NCI-H128 (cell line): Measurements from ENCODE around the gene EPS8L2.
"Not testable (repeated sequence)": the region's sequence is repeated elsewhere in the genome, so short reads cannot be mapped to it uniquely, and the experiment has no call there.

Experiments
- DNase-seq: peaks from one replicate; lab custom pipeline; 2025; ENCODE audit not compliant: unreplicated experiment; lab: John Stamatoyannopoulos, UW

The EPS8L2 gene

GRCh38 chr11:689625-690024 lies 16.4 kb upstream of the EPS8L2 start:
- DNase-seq, result no peak

- DNase-seq, result not testable (repeated sequence)
Measured at GRCh38 chr11:690244-690643, 15.8 kb upstream of the EPS8L2 start.

- no peak for DNase-seq
Measured at GRCh38 chr11:690738-691633, 15.0 kb upstream of the EPS8L2 start.

- no peak for DNase-seq
Measured at GRCh38 chr11:691710-692590, 14.1 kb upstream of the EPS8L2 start.

GRCh38 chr11:692824-693414 lies 13.1 kb upstream of the EPS8L2 start:
- DNase-seq, result no peak

- no peak for DNase-seq
Measured at GRCh38 chr11:693415-693831, 12.6 kb upstream of the EPS8L2 start.

- DNase-seq, result no peak
Measured at GRCh38 chr11:693887-694562, 12.0 kb upstream of the EPS8L2 start.

- peak; percentile 89 for DNase-seq
Measured at GRCh38 chr11:694563-695287, 11.3 kb upstream of the EPS8L2 start, which contains the start of gene DEAF1. TSS of gene DEAF1 (minus strand) at chr11:695222. CDS start at chr11:695047, 175 bp downstream.

- no peak for DNase-seq
Measured at GRCh38 chr11:695288-695537, 10.8 kb upstream of the EPS8L2 start.

GRCh38 chr11:695538-696248 lies 10.3 kb upstream of the EPS8L2 start, which contains the start of gene TMEM80:
TSS of gene TMEM80 (plus strand) at chr11:695816. CDS start at chr11:695828, 12 bp downstream.
- DNase-seq, result peak; percentile 96

- DNase-seq, result no peak
Measured at GRCh38 chr11:696955-697491, 9.0 kb upstream of the EPS8L2 start.

GRCh38 chr11:697811-698311 lies 8.2 kb upstream of the EPS8L2 start:
- no peak for DNase-seq

- DNase-seq, result no peak
Measured at GRCh38 chr11:698493-699115, 7.4 kb upstream of the EPS8L2 start.

GRCh38 chr11:699116-699508 lies 6.9 kb upstream of the EPS8L2 start:
- DNase-seq, result no peak

- no peak for DNase-seq
Measured at GRCh38 chr11:699753-700152, 6.3 kb upstream of the EPS8L2 start.

GRCh38 chr11:701741-702461 lies 4.1 kb upstream of the EPS8L2 start:
- DNase-seq, result no peak

GRCh38 chr11:702462-703461 lies 3.3 kb upstream of the EPS8L2 start:
- no peak for DNase-seq
